LNCaP clone FGC (cell line): ENCODE data around the gene CORO6.

Experiments used
- DNase-seq: peaks from one replicate; pipeline ENCODE4 v3.0.0-alpha.2; 2011; ENCODE audit warnings: low read depth
- H3K4me3 ChIP-seq: 2 replicates; pipeline ENCODE4 v1.5.1; 2011; ENCODE audit warnings: mild to moderate bottlenecking, low read depth, low read length, control low read depth
- CTCF ChIP-seq: IDR thresholded peaks from 2 replicates; pipeline ENCODE4 v1.5.1; 2012; ENCODE audit warnings: mild to moderate bottlenecking; ENCODE audit not compliant: control insufficient read depth, insufficient read depth; ENCODE audit errors: extremely low read depth

CORO6 gene

GRCh38 chr17:29586676-29587469 lies 35.8 kb downstream of the CORO6 start:
- DNase-seq = no peak
- H3K4me3 ChIP-seq = no peak overlapping the region
- TF ChIP-seq CTCF = no peak

GRCh38 chr17:29585080-29585751 lies 37.5 kb downstream of the CORO6 start:
- no peak for DNase-seq
- 0 out of 2 replicates have a peak, but pooled peaks have one; percentile 3 for TF ChIP-seq CTCF
- H3K4me3 ChIP-seq = no peak overlapping the region

- TF ChIP-seq CTCF = no peak
- no peak overlapping the region for H3K4me3 ChIP-seq
- DNase-seq = no peak
Observed at GRCh38 chr17:29584452-29585079, 38.1 kb downstream of the CORO6 start.

GRCh38 chr17:29583324-29584248 lies 39.1 kb downstream of the CORO6 start:
- DNase-seq = no peak
- H3K4me3 ChIP-seq = no peak overlapping the region
- no peak for TF ChIP-seq CTCF

GRCh38 chr17:29582772-29583171 lies 39.9 kb downstream of the CORO6 start:
- H3K4me3 ChIP-seq = no peak overlapping the region
- TF ChIP-seq CTCF = no peak
- DNase-seq = no peak

GRCh38 chr17:29582254-29582765 lies 40.4 kb downstream of the CORO6 start:
- no peak for DNase-seq
- no peak overlapping the region for H3K4me3 ChIP-seq
- TF ChIP-seq CTCF = no peak
